Upper lobe of left lung (tissue), 6 donors: ENCODE measurements around the gene UPK1B. TPM values are rescaled to one million over a fixed set of nuclear protein-coding genes. Genes with fewer than 3 reads are reported as not detected.

Experiments
- ATAC-seq, 2 donors: fragments of 200-7000 bp; cut with Tn5 transposase; one replicate each; pipeline ENCODE4 v1.9.1; 2022; ENCODE audit warnings: mild to moderate bottlenecking in 2 of 2, moderate library complexity in 2 of 2; ENCODE audit not compliant: low FRiP score in 2 of 2
- DNase-seq, 2 donors: peaks; one replicate each; pipeline ENCODE4 v3.0.0-alpha.2; 2019 to 2020
- H3K27ac ChIP-seq, 4 donors: fragments of 200-600 bp; sonication (generic); one replicate each; pipeline ENCODE4 v1.5.1; 2016 to 2019
- H3K27me3 ChIP-seq, 4 donors: fragments of 200-600 bp; sonication (generic); one replicate each; pipeline ENCODE4 v1.5.1; 2017 to 2019
- H3K36me3 ChIP-seq, 4 donors: fragments of 200-600 bp; sonication (generic); one replicate each; pipeline ENCODE4 v1.5.1; 2016 to 2019
- H3K4me1 ChIP-seq, 4 donors: fragments of 200-600 bp; sonication (generic); one replicate each; pipeline ENCODE4 v1.5.1; 2018 to 2019
- H3K4me3 ChIP-seq, 4 donors: fragments of 200-600 bp; sonication (generic); one replicate each; pipeline ENCODE4 v1.5.1; 2017 to 2019; ENCODE audit warnings: mild to moderate bottlenecking in 2 of 4, moderate library complexity in 1 of 4
- H3K9me3 ChIP-seq, 4 donors: fragments of 200-600 bp; sonication (generic); one replicate each; pipeline ENCODE4 v1.5.1; 2018 to 2019
- EP300 ChIP-seq, 4 donors: sonication (generic); formaldehyde crosslinking; IDR thresholded peaks; one replicate each; pipeline ENCODE4 v1.5.1; 2017; ENCODE audit warnings: antibody characterized with exemption in 4 of 4, control low read depth in 2 of 4
- POLR2A ChIP-seq, 4 donors: fragments of 450-650 bp; IDR thresholded peaks; one replicate each; pipeline ENCODE4 v1.5.1; 2016 to 2017; ENCODE audit warnings: antibody characterized with exemption in 4 of 4, mild to moderate bottlenecking in 2 of 4
- POLR2AphosphoS5 ChIP-seq, 2 donors: sonication (generic); formaldehyde crosslinking; IDR thresholded peaks; one replicate each; pipeline ENCODE4 v1.5.1; 2017; ENCODE audit warnings: antibody characterized with exemption in 2 of 2
- WGBS, 2 donors: methylation state at CpG; one replicate each; pipeline ENCODE4 v1.1.5; 2017 to 2018; 5-methylcytosine and 5-hydroxymethylcytosine counted together
- total RNA-seq, 6 donors: library from RNA; depleted of rRNA in 4 of 6; stranded (reverse); fragments of >200 nt in 4 of 6; gene quantifications; one replicate each; pipeline versions ENCODE4 v1.1.0 to v1.2.1, GENCODE V29; 2016 to 2021
- TF ChIP-seq, protein P1 (sequence below), 6 experiments: fragments of 450-650 bp in 4 of 6; fragments of 200-600 bp in 2 of 6; sonication (generic) in 2 of 6; IDR thresholded peaks; one replicate each; pipeline ENCODE4 v1.5.1; 2016 to 2019; ENCODE audit warnings: antibody characterized with exemption in 6 of 6
- donor health status: DM: no; HTN: no; CAD: no; lungs with moderate emphysema.
- donor health status: DM: no; HTN: yes; CAD: no; lungs with severe emphysema.

The UPK1B gene
- total RNA-seq, 6 donors from 2014 or later = 0.57 TPM; not detected in 5

- TF ChIP-seq EP300 (IDR thresholded peaks at IDR 0.05) = no peak
- no peak for TF ChIP-seq POLR2A (IDR thresholded peaks at IDR 0.05)
- TF ChIP-seq, protein P1, sequence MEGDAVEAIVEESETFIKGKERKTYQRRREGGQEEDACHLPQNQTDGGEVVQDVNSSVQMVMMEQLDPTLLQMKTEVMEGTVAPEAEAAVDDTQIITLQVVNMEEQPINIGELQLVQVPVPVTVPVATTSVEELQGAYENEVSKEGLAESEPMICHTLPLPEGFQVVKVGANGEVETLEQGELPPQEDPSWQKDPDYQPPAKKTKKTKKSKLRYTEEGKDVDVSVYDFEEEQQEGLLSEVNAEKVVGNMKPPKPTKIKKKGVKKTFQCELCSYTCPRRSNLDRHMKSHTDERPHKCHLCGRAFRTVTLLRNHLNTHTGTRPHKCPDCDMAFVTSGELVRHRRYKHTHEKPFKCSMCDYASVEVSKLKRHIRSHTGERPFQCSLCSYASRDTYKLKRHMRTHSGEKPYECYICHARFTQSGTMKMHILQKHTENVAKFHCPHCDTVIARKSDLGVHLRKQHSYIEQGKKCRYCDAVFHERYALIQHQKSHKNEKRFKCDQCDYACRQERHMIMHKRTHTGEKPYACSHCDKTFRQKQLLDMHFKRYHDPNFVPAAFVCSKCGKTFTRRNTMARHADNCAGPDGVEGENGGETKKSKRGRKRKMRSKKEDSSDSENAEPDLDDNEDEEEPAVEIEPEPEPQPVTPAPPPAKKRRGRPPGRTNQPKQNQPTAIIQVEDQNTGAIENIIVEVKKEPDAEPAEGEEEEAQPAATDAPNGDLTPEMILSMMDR (IDR thresholded peaks at IDR 0.05) = no peak
- no peak for TF ChIP-seq POLR2AphosphoS5 (IDR thresholded peaks at IDR 0.05)
- Histone ChIP-seq H3K27me3 (no peaks in the 10 kb centered on the region), H3K36me3 (peaks cover 3 to 69% (median 30%) of the 10 kb centered on the region in 4 donors), H3K9me3 (no peaks in the 10 kb centered on the region), H3K4me3 (no peak overlapping the region), H3K27ac (no peak overlapping the region), H3K4me1 (no peaks in the 10 kb centered on the region)
- DNase-seq = no peak
- ATAC-seq = no peak
- WGBS, 2 donors = 98% methylated on average over 2 of the region's 2 CpGs
These were observed 55.2 kb downstream of the UPK1B start for GRCh38 chr3:119228373-119229145.

DNA sequence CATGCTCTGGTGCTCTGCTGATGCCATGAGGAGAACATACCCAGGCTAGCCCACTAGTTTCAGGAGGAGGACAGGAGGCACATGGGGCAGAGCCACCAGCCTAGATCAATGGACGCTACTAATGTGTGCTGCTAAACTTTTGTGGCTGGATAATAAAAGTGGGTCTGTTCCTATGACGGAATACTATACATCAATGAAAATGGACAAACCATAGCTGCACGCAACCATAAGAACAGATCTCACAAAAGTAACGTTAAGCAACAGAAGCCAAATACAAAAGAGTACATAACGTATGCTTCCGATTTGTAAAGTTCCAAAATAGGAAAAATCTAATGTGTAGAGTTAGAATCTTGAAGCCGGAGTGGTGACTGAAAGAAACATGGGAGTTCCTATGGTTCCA is 55.8 kb downstream of the UPK1B start:
- no peaks in the 10 kb centered on the region for H3K9me3 ChIP-seq
- TF ChIP-seq POLR2AphosphoS5 (IDR thresholded peaks at IDR 0.05) = no peak
- no peak for TF ChIP-seq EP300 (IDR thresholded peaks at IDR 0.05)
- H3K4me3 ChIP-seq = no peak overlapping the region
- peaks cover 3 to 67% (median 25%) of the 10 kb centered on the region in 4 donors for H3K36me3 ChIP-seq
- ATAC-seq = no peak
- H3K27me3 ChIP-seq = no peaks in the 10 kb centered on the region
- H3K27ac ChIP-seq = no peak overlapping the region
- WGBS, 2 donors = 96 to 98% methylated on average over 7 of the region's 7 CpGs
- no peaks in the 10 kb centered on the region for H3K4me1 ChIP-seq
- DNase-seq = no peak

DNA sequence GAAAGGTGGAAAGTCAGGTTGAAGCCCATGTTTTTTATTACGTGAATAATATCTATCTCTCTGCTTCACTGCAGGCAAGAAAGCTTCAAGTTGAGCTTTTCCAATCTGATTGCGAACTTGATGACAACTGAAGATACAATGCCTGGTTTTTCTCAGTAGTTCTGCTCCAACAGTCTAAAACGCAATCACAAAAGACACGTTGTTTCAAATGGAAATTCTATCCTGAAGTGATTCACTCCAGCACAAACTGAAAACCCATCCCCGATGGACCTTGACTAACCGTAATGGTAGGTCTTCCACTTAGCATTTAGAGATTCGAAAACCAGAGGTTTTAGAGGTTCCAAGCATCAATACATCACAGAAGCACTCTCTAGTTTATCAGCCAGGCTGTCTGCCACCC is 56.7 kb downstream of the UPK1B start:
- peaks cover 3 to 73% (median 25%) of the 10 kb centered on the region in 4 donors for H3K36me3 ChIP-seq

DNA sequence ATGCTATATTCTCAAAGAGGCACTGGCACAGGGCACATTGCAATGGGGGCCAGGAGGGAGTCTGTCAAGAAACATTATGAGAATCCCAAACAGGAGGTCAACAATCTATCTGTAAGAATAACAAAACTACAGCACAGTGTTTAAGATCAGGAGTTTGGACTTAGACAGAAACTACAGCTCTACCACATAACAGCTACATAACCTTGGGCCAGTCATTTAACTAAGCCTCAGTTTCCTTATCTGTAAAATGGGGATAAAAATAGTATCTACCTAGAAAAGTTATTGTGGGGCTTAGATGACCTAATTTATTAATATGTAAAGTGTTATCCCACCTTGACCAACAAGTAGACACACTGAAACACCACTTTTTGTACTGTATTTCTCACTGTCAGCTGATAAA is 57.3 kb downstream of the UPK1B start:
- no peak for ATAC-seq

More for the DNA sequence above, 56.7 kb downstream of the UPK1B start:
- Histone ChIP-seq H3K9me3 (no peaks in the 10 kb centered on the region), H3K27ac (no peak overlapping the region), H3K4me1 (no peaks in the 10 kb centered on the region), H3K4me3 (no peak overlapping the region), H3K27me3 (no peaks in the 10 kb centered on the region)
- DNase-seq (no peak), ATAC-seq (no peak)
- 95 to 98% methylated on average over 7 of the region's 7 CpGs for WGBS, 2 donors
- TF ChIP-seq POLR2AphosphoS5 (IDR thresholded peaks at IDR 0.05) = no peak
- no peak for TF ChIP-seq EP300 (IDR thresholded peaks at IDR 0.05)
- no peak for TF ChIP-seq POLR2A (IDR thresholded peaks at IDR 0.05)
- TF ChIP-seq, protein P1 (IDR thresholded peaks at IDR 0.05) = no peak

GRCh38 chr3:119234610-119235009 is 61.2 kb downstream of the UPK1B start:
- Histone ChIP-seq H3K9me3 (no peaks in the 10 kb centered on the region), H3K27ac (no peak overlapping the region), H3K4me1 (peaks cover 3 to 21% (median 14%) of the 10 kb centered on the region in 4 donors), H3K36me3 (peaks cover 4 to 53% (median 12%) of the 10 kb centered on the region in 4 donors), H3K27me3 (no peaks in the 10 kb centered on the region), H3K4me3 (no peak overlapping the region)
- 63 to 81% methylated on average over 1 of the region's 1 CpG for WGBS, 2 donors
- DNase-seq (no peak), ATAC-seq (no peak)
- TF ChIP-seq, protein P1 (IDR thresholded peaks at IDR 0.05) = no peak
- TF ChIP-seq POLR2AphosphoS5 (IDR thresholded peaks at IDR 0.05) (no peak), POLR2A (IDR thresholded peaks at IDR 0.05) (no peak), EP300 (IDR thresholded peaks at IDR 0.05) (no peak)

More for the DNA sequence above, 57.3 kb downstream of the UPK1B start:
- H3K36me3 ChIP-seq = peaks cover 3 to 78% (median 26%) of the 10 kb centered on the region in 4 donors
- no peak overlapping the region for H3K4me3 ChIP-seq
- H3K27me3 ChIP-seq = no peaks in the 10 kb centered on the region
- no peaks in the 10 kb centered on the region for H3K4me1 ChIP-seq
- no peaks in the 10 kb centered on the region for H3K9me3 ChIP-seq
- H3K27ac ChIP-seq = no peak overlapping the region
- TF ChIP-seq POLR2AphosphoS5 (IDR thresholded peaks at IDR 0.05) (no peak), POLR2A (IDR thresholded peaks at IDR 0.05) (no peak), EP300 (IDR thresholded peaks at IDR 0.05) (no peak)
- TF ChIP-seq, protein P1 (IDR thresholded peaks at IDR 0.05) = no peak
- DNase-seq = no peak
